Esophagus muscularis mucosa (tissue), 4 donors: ENCODE results near the gene TARDBP.

ENCODE experiments used
- CTCF ChIP-seq, 3 experiments: fragments of 200-600 bp in 2 of 3; fragments of 450-650 bp in 1 of 3; sonication (generic) in 2 of 3; IDR thresholded peaks; one replicate each; pipeline ENCODE4 v1.5.1; 2017 to 2019; ENCODE audit warnings: antibody characterized with exemption in 3 of 3, mild to moderate bottlenecking in 2 of 3, moderate library complexity in 1 of 3
- EP300 ChIP-seq: sonication (generic); formaldehyde crosslinking; IDR thresholded peaks from one replicate; pipeline ENCODE4 v1.6.1; 2017; ENCODE audit warnings: antibody characterized with exemption
- POLR2A ChIP-seq: fragments of 450-650 bp; IDR thresholded peaks from one replicate; pipeline ENCODE4 v1.6.1; 2017; ENCODE audit warnings: antibody characterized with exemption, moderate library complexity, mild to moderate bottlenecking, low read depth
- POLR2AphosphoS5 ChIP-seq, 2 donors: sonication (generic); formaldehyde crosslinking; IDR thresholded peaks; one replicate each; pipeline ENCODE4 v1.6.1; 2017; ENCODE audit warnings: antibody characterized with exemption in 2 of 2

- no peak for TF ChIP-seq CTCF (IDR thresholded peaks at IDR 0.05)
- no peak for TF ChIP-seq POLR2AphosphoS5 (IDR thresholded peaks at IDR 0.05)
- no peak for TF ChIP-seq POLR2A
- no peak for TF ChIP-seq EP300
These were observed 42.2 kb downstream of the TARDBP start for GRCh38 chr1:11054666-11055065.
